ENCODE results near the gene HASPIN. TPM values are rescaled to one million over a fixed set of nuclear protein-coding genes. Genes with fewer than 3 reads are reported as not detected.

HASPIN gene
- total and polyA plus RNA-seq, 9 of the 15 experiments (the other 6 are each of a cell fraction or from before 2014, with no cell fraction given), result 0.81 to 13.5 (median 9.9) TPM

GRCh38 chr17:3748576-3748975, 24.9 kb downstream of the HASPIN start:
- no peak overlapping the region for H3K27ac ChIP-seq (ENCODE audit: extremely low read depth, low read depth, low read length)
- POLR2A ChIA-PET, result no interaction called here
- in situ Hi-C loops (cut with MboI) (no loop called here), intact Hi-C loops (cut with micrococcal nuclease) (no loop called here)
- no peak for ATAC-seq
- H3K9me3 ChIP-seq (replicated peaks; ENCODE audit: control insufficient read depth, insufficient read depth, low read depth, low read length), result no peaks in the 10 kb centered on the region
- no peak overlapping the region for H2AFZ ChIP-seq (ENCODE audit: low read depth, low read length)
- CTCF ChIA-PET (ENCODE audit: low intra/inter-chr PET ratio), result no interaction called here
- H3K79me2 ChIP-seq (ENCODE audit: control insufficient read depth, insufficient read depth, low read length), result no peaks in the 10 kb centered on the region
- H3K4me1 ChIP-seq (replicated peaks in 1 of 2; ENCODE audit: control insufficient read depth in 2 of 2, insufficient read depth in 2 of 2, low read length in 2 of 2), result peaks cover 0 to 11% of the 10 kb centered on the region in 2 experiments; a peak in 2 of 5 replicates
- H3K36me3 ChIP-seq (ENCODE audit: control insufficient read depth, insufficient read depth, low read length), result no peaks in the 10 kb centered on the region
- no peaks in the 10 kb centered on the region for H3K9me1 ChIP-seq (ENCODE audit: control insufficient read depth, insufficient read depth, low read length)
- FAIRE-seq, result no peak
- 14% methylated on average over 5 of the region's 7 CpGs for WGBS (ENCODE audit: insufficient coverage, low coverage, missing lambda C conversion rate)
- DNase-seq (ENCODE audit: extremely low read depth in 1 of 4, low spot score in 3 of 4), result no peak
- no peaks in the 10 kb centered on the region for H4K20me1 ChIP-seq (replicated peaks; ENCODE audit: control insufficient read depth, insufficient read depth, low read length)
- no TSS peak for BruUV-seq (replicated peaks)
- no peak for TF ChIP-seq TGIF2 (CRISPR knock-in tag; IDR thresholded peaks at IDR 0.05)
- TF ChIP-seq ZNF316 (IDR thresholded peaks at IDR 0.05), result no peak
- no peak for TF ChIP-seq ATF6 (CRISPR knock-in tag; IDR thresholded peaks at IDR 0.05)
- TF ChIP-seq ZNF239 (CRISPR knock-in tag; IDR thresholded peaks at IDR 0.05), result no peak
- no peak for TF ChIP-seq SRSF7 (optimal IDR thresholded peaks at IDR 0.05; ENCODE audit: low read depth, low read length)
- no peak for TF ChIP-seq RAD51 (IDR thresholded peaks at IDR 0.05; ENCODE audit: borderline replicate concordance, low read depth)
- no peak for TF ChIP-seq ZNF23 (CRISPR knock-in tag; IDR thresholded peaks at IDR 0.05)
- TF ChIP-seq CEBPB (tag; IDR thresholded peaks at IDR 0.05), result no peak
- no peak for TF ChIP-seq CUX1 (CRISPR knock-in tag; IDR thresholded peaks at IDR 0.05)
- no peak for TF ChIP-seq MNT (conservative IDR thresholded peaks at IDR 0.05)
- no peak for TF ChIP-seq USF1 (CRISPR knock-in tag; IDR thresholded peaks at IDR 0.05)
- TF ChIP-seq PCBP2 (IDR thresholded peaks at IDR 0.05; ENCODE audit: low read depth, low read length, poor library complexity, severe bottlenecking), result no peak
- H3K4me3 ChIP-seq, result no peak overlapping the region
- H3K4me2 ChIP-seq (ENCODE audit: insufficient read depth, low read length), result no peak overlapping the region
- no peak overlapping the region for H3K9ac ChIP-seq (ENCODE audit: insufficient read depth in 1 of 2, low read depth in 2 of 2, low read length in 2 of 2)
- peaks cover 9 to 37% of the 10 kb centered on the region in 2 experiments for H3K27me3 ChIP-seq (ENCODE audit: control insufficient read depth in 2 of 2, insufficient read depth in 2 of 2, low read length in 2 of 2)
